HepG2 (cell line): Measurements from ENCODE around the gene ZNF277. TPM values are rescaled to one million over a fixed set of nuclear protein-coding genes. Genes with fewer than 3 reads are reported as not detected.

Source experiments
- ATAC-seq: fragments of 200-7000 bp; cut with Tn5 transposase; 3 replicates; pipeline ENCODE4 v1.9.1; 2020; ENCODE audit warnings: mild to moderate bottlenecking, moderate library complexity
- BruUV-seq: library from RNA; stranded (reverse); fragments of 400-500 nt; replicated peaks from 2 replicates; lab custom pipeline; 2021; lab: Mats Ljungman, UMichigan
- CTCF ChIA-PET: fragments of 300-600 bp; formaldehyde crosslinking; extraction: SDS; loops from one replicate; lab custom pipeline; 2021; ENCODE audit warnings: low total read pairs, inconsistent platforms, low intra/inter-chr PET ratio; lab: Yijun Ruan, JAX
- POLR2A ChIA-PET: fragments of 350-600 bp; sonication (Branson Sonifier 250); formaldehyde crosslinking; loops from one replicate; lab custom pipeline; 2020; ENCODE audit warnings: antibody characterized with exemption, inconsistent platforms; lab: Yijun Ruan, JAX
- DNase-seq: peaks from one replicate; pipeline ENCODE4 v3.0.0-alpha.2; 2015; ENCODE audit warnings: low spot score
- FAIRE-seq: peaks from 3 replicates; lab custom pipeline; 2011; peaks lifted over from hg19 to GRCh38; lab: Jason Lieb, UNC
- H2AFZ ChIP-seq: one replicate; pipeline ENCODE4 v1.6.1; 2011; ENCODE audit warnings: low read length, inconsistent platforms
- H3K27ac ChIP-seq: fragments of 300-600 bp; 3 replicates; pipeline ENCODE4 v1.8.0; 2011; ENCODE audit warnings: mixed run types, mild to moderate bottlenecking, mixed read lengths, low read length, inconsistent platforms; ENCODE audit not compliant: insufficient read depth; ENCODE audit errors: extremely low read length
- H3K27me3 ChIP-seq, 2 experiments: fragments of 200-600 bp in 1 of 2; 2 replicates in 1 of 2; 3 replicates in 1 of 2; pipeline versions ENCODE4 v1.6.0 to v1.8.0; 2011; ENCODE audit warnings: low read length in 2 of 2, mild to moderate bottlenecking in 2 of 2, moderate library complexity in 2 of 2, inconsistent platforms in 1 of 2; ENCODE audit not compliant: insufficient read depth in 2 of 2, control insufficient read depth in 1 of 2
- H3K36me3 ChIP-seq, 2 experiments: fragments of 200-600 bp in 1 of 2; replicated peaks in 1 of 2; 2 replicates in 1 of 2; 3 replicates in 1 of 2; pipeline versions ENCODE4 v1.5.1 to v1.8.0; 2011; ENCODE audit warnings: low read length in 2 of 2, inconsistent platforms in 1 of 2; ENCODE audit not compliant: insufficient read depth in 2 of 2, control insufficient read depth in 1 of 2
- H3K4me1 ChIP-seq: 2 replicates; pipeline ENCODE4 v1.5.1; 2012; ENCODE audit warnings: low read length, inconsistent platforms; ENCODE audit not compliant: insufficient read depth
- H3K4me2 ChIP-seq: 2 replicates; pipeline ENCODE4 v1.6.0; 2011; ENCODE audit warnings: low read depth, low read length, inconsistent platforms
- H3K4me3 ChIP-seq, 3 experiments: fragments of 200-600 bp in 1 of 3; sonication (generic), shearing (Covaris generic) in 1 of 3; replicated peaks in 1 of 3; 2 replicates each; pipeline ENCODE4 v1.5.1; 2011 to 2016; ENCODE audit warnings: low read length in 3 of 3, inconsistent platforms in 2 of 3, low read depth in 2 of 3, mild to moderate bottlenecking in 2 of 3, control low read depth in 1 of 3, mixed read lengths in 1 of 3; ENCODE audit not compliant: insufficient read depth in 1 of 3
- H3K79me2 ChIP-seq: one replicate; pipeline ENCODE4 v1.6.1; 2011; ENCODE audit warnings: low read length, inconsistent platforms; ENCODE audit not compliant: insufficient read depth
- H3K9ac ChIP-seq: 2 replicates; pipeline ENCODE4 v1.6.0; 2011; ENCODE audit warnings: mild to moderate bottlenecking, low read depth, low read length, inconsistent platforms; ENCODE audit not compliant: insufficient read depth
- H3K9me3 ChIP-seq: 2 replicates; pipeline ENCODE4 v1.5.1; 2012; ENCODE audit warnings: mild to moderate bottlenecking, low read length
- H4K20me1 ChIP-seq: 2 replicates; pipeline ENCODE4 v1.6.0; 2011; ENCODE audit warnings: inconsistent platforms, mild to moderate bottlenecking, low read length, moderate library complexity; ENCODE audit not compliant: insufficient read depth
- GATAD2A ChIP-seq: IDR thresholded peaks from 2 replicates; pipeline ENCODE4 v1.6.1; 2016
- KAT7 ChIP-seq: IDR thresholded peaks from 2 replicates; pipeline ENCODE4 v1.6.1; 2018; ENCODE audit warnings: borderline replicate concordance, missing compliant biosample characterization
- KDM2A ChIP-seq: sonication (generic); formaldehyde crosslinking; IDR thresholded peaks from 2 replicates; pipeline ENCODE4 v1.4.0; 2020; ENCODE audit warnings: low read depth, missing genetic modification reagents, borderline replicate concordance
- NR2F2 ChIP-seq: IDR thresholded peaks from 2 replicates; pipeline ENCODE4 v1.6.1; 2012; ENCODE audit warnings: low read depth, inconsistent platforms, borderline replicate concordance
- SMAD1 ChIP-seq: sonication (generic); formaldehyde crosslinking; IDR thresholded peaks from 2 replicates; pipeline ENCODE4 v1.4.0; 2020; ENCODE audit warnings: missing genetic modification reagents, low read depth, mild to moderate bottlenecking, borderline replicate concordance
- SOX5 ChIP-seq: IDR thresholded peaks from 2 replicates; pipeline ENCODE4 v1.6.1; 2016; ENCODE audit warnings: borderline replicate concordance
- ZFP1 ChIP-seq: IDR thresholded peaks from 2 replicates; pipeline ENCODE4 v1.6.1; 2016
- ZNF205 ChIP-seq: IDR thresholded peaks from 2 replicates; pipeline ENCODE4 v1.6.1; 2018; ENCODE audit warnings: missing biosample characterization, missing genetic modification reagents
- ZNF253 ChIP-seq: sonication (generic); formaldehyde crosslinking; IDR thresholded peaks from 2 replicates; pipeline ENCODE4 v1.8.0; 2022; ENCODE audit warnings: mild to moderate bottlenecking, missing genetic modification reagents, borderline replicate concordance
- ZNF530 ChIP-seq: sonication (generic); formaldehyde crosslinking; IDR thresholded peaks from 2 replicates; pipeline ENCODE4 v1.5.0; 2020; ENCODE audit warnings: low read depth, mild to moderate bottlenecking, missing genetic modification reagents
- ZNF619 ChIP-seq: sonication (generic); formaldehyde crosslinking; IDR thresholded peaks from 2 replicates; pipeline ENCODE4 v1.4.0; 2020; ENCODE audit warnings: mild to moderate bottlenecking, missing genetic modification reagents
- ZNF670 ChIP-seq: sonication (generic); formaldehyde crosslinking; IDR thresholded peaks from 2 replicates; pipeline ENCODE4 v1.8.0; 2022; ENCODE audit warnings: mild to moderate bottlenecking, missing genetic modification reagents, borderline replicate concordance
- ZSCAN12 ChIP-seq: sonication (generic); formaldehyde crosslinking; IDR thresholded peaks from 2 replicates; pipeline ENCODE4 v1.9.0; 2021; ENCODE audit warnings: mild to moderate bottlenecking, missing genetic modification reagents
- WGBS: methylation state at CpG from one replicate; pipeline ENCODE4 v1.1.6; 2017; ENCODE audit warnings: low lambda C conversion rate; 5-methylcytosine and 5-hydroxymethylcytosine counted together
- in situ Hi-C: cut with HindIII; loops from 2 replicates; pipeline ENCODE4 v1.10.0; 2017; ENCODE audit warnings: low pct_unique_long_range_greater_than_20kb; ENCODE audit not compliant: extremely low pct_ligation_motif_present
- intact Hi-C: fragments of 100-400 bp; cut with micrococcal nuclease; formaldehyde crosslinking; loops from one replicate; pipeline ENCODE4 v1.10.0; 2022; ENCODE audit not compliant: unreplicated experiment
- polyA plus RNA-seq, 8 experiments: library from polyadenylated mRNA; depleted of rRNA in 3 of 8; stranded (reverse) in 7 of 8; unstranded in 1 of 8; fragments of >200 nt; fragmentation: Illumina TruSeq in 4 of 8; extraction: Trizol in 4 of 8; gene quantifications; 2 replicates each; pipeline versions ENCODE4 v1.2.1 to v1.2.3, GENCODE V29; 2011 to 2016; ENCODE audit warnings: low read depth in 4 of 8, missing spikeins in 1 of 8, mixed read lengths in 1 of 8; ENCODE audit not compliant: insufficient read depth in 1 of 8
- total RNA-seq, 5 experiments: library from RNA; depleted of rRNA; stranded (reverse); fragments of >200 nt; fragmentation: Illumina TruSeq; extraction: Trizol; gene quantifications; 2 replicates each; pipeline ENCODE4 v1.2.3, GENCODE V29; 2016; ENCODE audit warnings: low read depth in 1 of 5
- TF ChIP-seq, protein P1 (sequence below): sonication (generic); formaldehyde crosslinking; IDR thresholded peaks from 2 replicates; pipeline ENCODE4 v1.8.1; 2023; ENCODE audit warnings: missing genetic modification reagents, inconsistent platforms, borderline replicate concordance
- TF ChIP-seq, protein P2 (sequence below): sonication (generic); formaldehyde crosslinking; IDR thresholded peaks from 2 replicates; pipeline ENCODE4 v1.4.0; 2020; ENCODE audit warnings: missing genetic modification reagents, borderline replicate concordance

ZNF277 gene
- total and polyA plus RNA-seq, 2 of the 13 experiments (the other 11 are each of a cell fraction or from before 2014, with no cell fraction given) = 29.1 to 30.1 TPM

DNA sequence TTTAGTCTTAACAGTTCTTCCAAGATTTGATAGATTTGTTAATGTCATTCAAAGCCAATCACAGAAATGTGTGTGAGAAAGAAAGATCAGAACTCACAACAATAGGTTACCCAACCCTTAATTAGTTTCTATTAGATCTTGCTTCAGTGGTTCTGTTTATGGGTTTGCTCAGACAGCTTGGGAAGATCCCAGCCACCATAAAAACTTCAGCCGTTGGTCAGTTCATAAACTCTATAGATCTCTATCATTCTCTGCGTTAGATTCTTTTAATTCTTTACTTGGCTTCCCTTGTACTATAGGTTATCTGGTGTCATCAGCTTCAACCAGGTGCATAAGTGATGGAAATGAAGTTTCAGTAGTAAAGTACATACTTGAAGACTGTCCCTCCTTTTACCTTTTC is 54.4 kb downstream of the ZNF277 start:
- 95% methylated on average over 2 of the region's 2 CpGs for WGBS
- POLR2A ChIA-PET = no interaction called here
- Histone ChIP-seq H2AFZ (no peak overlapping the region), H3K36me3 (no peaks in the 10 kb centered on the region), H4K20me1 (no peaks in the 10 kb centered on the region), H3K79me2 (peaks cover 3% of the 10 kb centered on the region), H3K27ac (no peak overlapping the region), H3K9ac (no peak overlapping the region), H3K9me3 (no peaks in the 10 kb centered on the region), H3K27me3 (no peaks in the 10 kb centered on the region), H3K4me2 (no peak overlapping the region), H3K4me1 (peaks cover 10% of the 10 kb centered on the region), H3K4me3 (no peak overlapping the region)
- DNase-seq (no peak), ATAC-seq (no peak), FAIRE-seq (no peak)
- intact Hi-C loops = no loop called here
- in situ Hi-C loops = no loop called here
- TF ChIP-seq KAT7 (no peak), ZNF253 (CRISPR knock-in tag) (no peak), ZNF619 (no peak), NR2F2 (no peak), KDM2A (CRISPR knock-in tag) (no peak), SMAD1 (CRISPR knock-in tag) (no peak), ZNF530 (CRISPR knock-in tag) (no peak), ZFP1 (no peak), SOX5 (CRISPR knock-in tag) (no peak)
- no TSS peak for BruUV-seq
- CTCF ChIA-PET = no interaction called here

DNA sequence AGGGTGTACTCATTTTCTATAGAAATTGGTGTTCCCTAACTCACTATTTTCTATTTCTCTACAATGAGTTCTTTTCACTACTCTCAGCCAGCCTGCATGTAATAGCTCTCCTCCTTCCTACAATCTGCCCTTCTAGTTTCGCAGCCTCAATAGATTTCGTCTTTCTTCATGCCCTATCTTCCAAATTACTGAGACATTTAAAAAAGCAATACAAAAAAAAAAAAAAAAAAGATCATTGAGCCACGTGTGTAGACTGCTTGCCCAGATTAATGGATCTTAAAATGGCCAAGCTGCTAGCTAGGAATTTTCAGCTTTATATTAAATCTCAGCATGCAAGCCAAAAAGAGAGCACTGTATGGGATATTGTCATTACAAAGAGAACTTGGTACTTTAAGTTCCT is 55.5 kb downstream of the ZNF277 start:
- no peak for TF ChIP-seq ZNF205
- TF ChIP-seq GATAD2A = no peak
- no peak for TF ChIP-seq ZSCAN12 (CRISPR knock-in tag)
- TF ChIP-seq, protein P1, sequence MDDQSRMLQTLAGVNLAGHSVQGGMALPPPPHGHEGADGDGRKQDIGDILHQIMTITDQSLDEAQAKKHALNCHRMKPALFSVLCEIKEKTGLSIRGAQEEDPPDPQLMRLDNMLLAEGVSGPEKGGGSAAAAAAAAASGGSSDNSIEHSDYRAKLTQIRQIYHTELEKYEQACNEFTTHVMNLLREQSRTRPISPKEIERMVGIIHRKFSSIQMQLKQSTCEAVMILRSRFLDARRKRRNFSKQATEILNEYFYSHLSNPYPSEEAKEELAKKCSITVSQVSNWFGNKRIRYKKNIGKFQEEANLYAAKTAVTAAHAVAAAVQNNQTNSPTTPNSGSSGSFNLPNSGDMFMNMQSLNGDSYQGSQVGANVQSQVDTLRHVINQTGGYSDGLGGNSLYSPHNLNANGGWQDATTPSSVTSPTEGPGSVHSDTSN (CRISPR knock-in tag) = no peak
- TF ChIP-seq ZNF670 = no peak
- TF ChIP-seq, protein P2, sequence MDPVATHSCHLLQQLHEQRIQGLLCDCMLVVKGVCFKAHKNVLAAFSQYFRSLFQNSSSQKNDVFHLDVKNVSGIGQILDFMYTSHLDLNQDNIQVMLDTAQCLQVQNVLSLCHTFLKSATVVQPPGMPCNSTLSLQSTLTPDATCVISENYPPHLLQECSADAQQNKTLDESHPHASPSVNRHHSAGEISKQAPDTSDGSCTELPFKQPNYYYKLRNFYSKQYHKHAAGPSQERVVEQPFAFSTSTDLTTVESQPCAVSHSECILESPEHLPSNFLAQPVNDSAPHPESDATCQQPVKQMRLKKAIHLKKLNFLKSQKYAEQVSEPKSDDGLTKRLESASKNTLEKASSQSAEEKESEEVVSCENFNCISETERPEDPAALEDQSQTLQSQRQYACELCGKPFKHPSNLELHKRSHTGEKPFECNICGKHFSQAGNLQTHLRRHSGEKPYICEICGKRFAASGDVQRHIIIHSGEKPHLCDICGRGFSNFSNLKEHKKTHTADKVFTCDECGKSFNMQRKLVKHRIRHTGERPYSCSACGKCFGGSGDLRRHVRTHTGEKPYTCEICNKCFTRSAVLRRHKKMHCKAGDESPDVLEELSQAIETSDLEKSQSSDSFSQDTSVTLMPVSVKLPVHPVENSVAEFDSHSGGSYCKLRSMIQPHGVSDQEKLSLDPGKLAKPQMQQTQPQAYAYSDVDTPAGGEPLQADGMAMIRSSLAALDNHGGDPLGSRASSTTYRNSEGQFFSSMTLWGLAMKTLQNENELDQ (CRISPR knock-in tag) = no peak
- in situ Hi-C loops = no loop called here
- WGBS = 92% methylated on average over 3 of the region's 3 CpGs
- intact Hi-C loops = no loop called here
- DNase-seq (no peak), FAIRE-seq (no peak), ATAC-seq (no peak)
- H3K27ac ChIP-seq = no peak overlapping the region
- H3K4me1 ChIP-seq = peaks cover 4% of the 10 kb centered on the region
- no peaks in the 10 kb centered on the region for H3K9me3 ChIP-seq
- no peak overlapping the region for H2AFZ ChIP-seq
- no peaks in the 10 kb centered on the region for H3K36me3 ChIP-seq
- ChIA-PET POLR2A (no interaction called here), CTCF (no interaction called here)
- H4K20me1 ChIP-seq = no peaks in the 10 kb centered on the region
- H3K4me3 ChIP-seq = no peak overlapping the region
- H3K79me2 ChIP-seq = peaks cover 3% of the 10 kb centered on the region
- H3K27me3 ChIP-seq = no peaks in the 10 kb centered on the region
- no TSS peak for BruUV-seq
- no peak overlapping the region for H3K4me2 ChIP-seq
- H3K9ac ChIP-seq = no peak overlapping the region
